PC-3 (cell line): ENCODE data around the gene GCHFR. TPM values are rescaled to one million over a fixed set of nuclear protein-coding genes. Genes with fewer than 3 reads are reported as not detected.

ENCODE experiments used
- ATAC-seq: fragments of 200-7000 bp; cut with Tn5 transposase; 2 replicates; pipeline ENCODE4 v1.9.1; 2020; ENCODE audit warnings: mild to moderate bottlenecking, moderate library complexity
- BruUV-seq: library from RNA; stranded (reverse); fragments of 400-500 nt; replicated peaks from 2 replicates; lab custom pipeline; 2021; lab: Mats Ljungman, UMichigan
- CTCF ChIA-PET: fragments of 300-600 bp; sonication (Branson Sonifier 250); formaldehyde crosslinking; loops from one replicate; lab custom pipeline; 2022; ENCODE audit warnings: antibody characterized with exemption; lab: Charles Lee
- POLR2A ChIA-PET: fragments of 300-600 bp; sonication (Branson Sonifier 250); formaldehyde crosslinking; loops from one replicate; lab custom pipeline; 2022; ENCODE audit warnings: antibody characterized with exemption; ENCODE audit not compliant: unreplicated experiment; lab: Charles Lee
- DNase-seq: peaks from one replicate; pipeline ENCODE4 v3.0.0-alpha.2; 2015
- H2AFZ ChIP-seq: fragments of 300-600 bp; sonication (generic); 2 replicates; pipeline ENCODE4 v1.6.0; 2016; ENCODE audit warnings: antibody characterized with exemption, low read length
- H3F3A ChIP-seq: fragments of 300-600 bp; sonication (generic); one replicate; pipeline ENCODE4 v1.6.0; 2017; ENCODE audit warnings: antibody characterized with exemption, low read length, control low read depth, mild to moderate bottlenecking; ENCODE audit not compliant: unreplicated experiment
- H3K27ac ChIP-seq: fragments of 300-600 bp; sonication (generic); 2 replicates; pipeline ENCODE4 v1.5.1; 2016; ENCODE audit warnings: mild to moderate bottlenecking, low read length
- H3K27me3 ChIP-seq: fragments of 300-600 bp; sonication (generic); 2 replicates; pipeline ENCODE4 v1.6.1; 2016; ENCODE audit warnings: low read length, mixed read lengths
- H3K36me3 ChIP-seq: fragments of 300-600 bp; sonication (generic); 2 replicates; pipeline ENCODE4 v1.6.1; 2016; ENCODE audit warnings: low read depth, mixed run types, low read length, mixed read lengths
- H3K4me1 ChIP-seq: fragments of 300-600 bp; sonication (generic); 2 replicates; pipeline ENCODE4 v1.5.1; 2016; ENCODE audit warnings: low read length; ENCODE audit not compliant: insufficient read depth
- H3K4me2 ChIP-seq: fragments of 300-600 bp; sonication (generic); 2 replicates; pipeline ENCODE4 v1.6.0; 2016; ENCODE audit warnings: low read length
- H3K4me3 ChIP-seq: fragments of 300-600 bp; sonication (generic); 2 replicates; pipeline ENCODE4 v1.5.1; 2016; ENCODE audit warnings: mild to moderate bottlenecking, low read length, mixed read lengths
- H3K79me2 ChIP-seq: fragments of 300-600 bp; sonication (generic); 2 replicates; pipeline ENCODE4 v1.6.1; 2017; ENCODE audit warnings: low read length, mixed read lengths
- H3K9ac ChIP-seq: fragments of 300-600 bp; sonication (generic); 2 replicates; pipeline ENCODE4 v1.6.0; 2016; ENCODE audit warnings: mild to moderate bottlenecking, low read length
- H3K9me2 ChIP-seq: fragments of 300-600 bp; sonication (generic); replicated peaks from 2 replicates; pipeline ENCODE4 v1.6.1; 2016; ENCODE audit warnings: mixed run types, low read length, mixed read lengths
- H3K9me3 ChIP-seq: fragments of 300-600 bp; sonication (generic); 2 replicates; pipeline ENCODE4 v1.6.1; 2016; ENCODE audit warnings: low read length, mixed read lengths
- H4K20me1 ChIP-seq: fragments of 300-600 bp; sonication (generic); 2 replicates; pipeline ENCODE4 v1.6.1; 2016; ENCODE audit warnings: low read length, mixed read lengths
- CTCF ChIP-seq: fragments of 300-600 bp; sonication (generic); conservative IDR thresholded peaks from 2 replicates; pipeline ENCODE4 v1.5.1; 2017; ENCODE audit warnings: antibody characterized with exemption, low read depth, mild to moderate bottlenecking, low read length
- EZH2 ChIP-seq: fragments of 300-600 bp; sonication (generic); IDR thresholded peaks from one replicate; pipeline ENCODE4 v1.6.1; 2017; ENCODE audit warnings: antibody characterized with exemption, mild to moderate bottlenecking, low read length; ENCODE audit not compliant: unreplicated experiment
- EZH2phosphoT487 ChIP-seq: fragments of 300-600 bp; sonication (generic); IDR thresholded peaks from 2 replicates; pipeline ENCODE4 v1.6.1; 2018; ENCODE audit warnings: mild to moderate bottlenecking, antibody characterized with exemption, low read length, borderline replicate concordance
- intact Hi-C: fragments of 100-400 bp; cut with micrococcal nuclease; formaldehyde crosslinking; loops from 2 replicates; pipeline ENCODE4 v1.9.0; 2023
- total RNA-seq: library from RNA; depleted of rRNA; stranded (reverse); fragments of >200 nt; gene quantifications from 2 replicates; pipeline ENCODE4 v1.2.3, GENCODE V29; 2014

GCHFR gene
- total RNA-seq, 1 experiment from 2014 or later: 58.9 TPM

GRCh38 chr15:40736575-40736974 lies 27.3 kb upstream of the GCHFR start:
- Histone ChIP-seq H3K27ac (peak overlapping the region; percentile 60), H3K9me3 (no peaks in the 10 kb centered on the region), H2AFZ (no peak overlapping the region), H3K4me3 (no peak overlapping the region), H3K36me3 (peaks cover 46% of the 10 kb centered on the region), H3K9ac (no peak overlapping the region), H3F3A (peaks cover 6% of the 10 kb centered on the region), H3K79me2 (no peaks in the 10 kb centered on the region), H3K9me2 (no peaks in the 10 kb centered on the region), H4K20me1 (no peaks in the 10 kb centered on the region), H3K27me3 (no peaks in the 10 kb centered on the region), H3K4me2 (peak overlapping the region; percentile 43), H3K4me1 (peaks cover 18% of the 10 kb centered on the region)
- ATAC-seq (peak; percentile 68), DNase-seq (peak; percentile 52)
- no TSS peak for BruUV-seq
- POLR2A ChIA-PET: no interaction called here
- TF ChIP-seq EZH2phosphoT487 (no peak), EZH2 (no peak), CTCF (no peak)
- intact Hi-C loops: no loop called here
- CTCF ChIA-PET: interaction anchor here (0.7 to 1.6 kb wide), 2 partner anchors 122 to 158 kb away, joined by 3 to 5 read pairs; partner anchors contain the start of gene VPS18

GRCh38 chr15:40737048-40737447 lies 26.8 kb upstream of the GCHFR start:
- H3K36me3 ChIP-seq: peaks cover 42% of the 10 kb centered on the region
- H4K20me1 ChIP-seq: no peaks in the 10 kb centered on the region
- no peak overlapping the region for H3K9ac ChIP-seq
- TF ChIP-seq CTCF: no peak
- CTCF ChIA-PET: interaction anchor here (0.7 to 1.6 kb wide), 3 partner anchors 121 to 166 kb away, joined by 3 to 5 read pairs (median 3); partner anchors contain the start of gene VPS18
- H3K79me2 ChIP-seq: no peaks in the 10 kb centered on the region
- BruUV-seq: no TSS peak
- peak overlapping the region; percentile 43 for H3K4me2 ChIP-seq
- no peaks in the 10 kb centered on the region for H3K27me3 ChIP-seq
- H3K9me3 ChIP-seq: no peaks in the 10 kb centered on the region
- peaks cover 18% of the 10 kb centered on the region for H3K4me1 ChIP-seq
- H3F3A ChIP-seq: peaks cover 6% of the 10 kb centered on the region
- intact Hi-C loops: no loop called here
- H2AFZ ChIP-seq: no peak overlapping the region
- DNase-seq (peak; percentile 28), ATAC-seq (peak; percentile 86)
- H3K9me2 ChIP-seq: no peaks in the 10 kb centered on the region
- peak overlapping the region; percentile 60 for H3K27ac ChIP-seq
- no peak overlapping the region for H3K4me3 ChIP-seq
- POLR2A ChIA-PET: no interaction called here

GRCh38 chr15:40739047-40739446 lies 24.8 kb upstream of the GCHFR start:
- H3K9me2 ChIP-seq: no peaks in the 10 kb centered on the region
- no peaks in the 10 kb centered on the region for H3K79me2 ChIP-seq
- no peak overlapping the region for H3K27ac ChIP-seq
- peaks cover 6% of the 10 kb centered on the region for H3F3A ChIP-seq
- peaks cover 58% of the 10 kb centered on the region for H3K36me3 ChIP-seq
- peaks cover 18% of the 10 kb centered on the region for H3K4me1 ChIP-seq
- H3K4me2 ChIP-seq: no peak overlapping the region
- no peak for DNase-seq
- H4K20me1 ChIP-seq: no peaks in the 10 kb centered on the region
- H3K9me3 ChIP-seq: no peaks in the 10 kb centered on the region
- ChIA-PET POLR2A (no interaction called here), CTCF (interaction anchor here (0.5 to 0.9 kb wide), 2 partner anchors 167 to 192 kb away, joined by 3 to 10 read pairs; no protein-coding TSS in a partner anchor)
- BruUV-seq: no TSS peak
- no peak overlapping the region for H3K9ac ChIP-seq
- no peak overlapping the region for H2AFZ ChIP-seq
- no peaks in the 10 kb centered on the region for H3K27me3 ChIP-seq
- intact Hi-C loops: no loop called here
- TF ChIP-seq EZH2phosphoT487 (no peak), EZH2 (no peak), CTCF (no peak)
- H3K4me3 ChIP-seq: no peak overlapping the region
- no peak for ATAC-seq
